Lower lobe of right lung (tissue), 2 donors: Measurements from ENCODE around the gene MRC1. TPM values are rescaled to one million over a fixed set of nuclear protein-coding genes. Genes with fewer than 3 reads are reported as not detected.

Source experiments
- ATAC-seq, 2 donors: fragments of 200-7000 bp; cut with Tn5 transposase; one replicate each; pipeline ENCODE4 v1.9.1; 2020 to 2022; ENCODE audit warnings: mild to moderate bottlenecking in 2 of 2, moderate library complexity in 2 of 2
- DNase-seq: peaks from one replicate; pipeline ENCODE4 v3.0.0-alpha.2; 2020
- H3K27ac ChIP-seq: fragments of 200-600 bp; one replicate; pipeline ENCODE4 v1.8.0; 2022
- H3K27me3 ChIP-seq: fragments of 200-600 bp; one replicate; pipeline ENCODE4 v1.8.0; 2022; ENCODE audit warnings: low read depth
- H3K36me3 ChIP-seq: fragments of 200-600 bp; one replicate; pipeline ENCODE4 v1.8.0; 2022; ENCODE audit warnings: mild to moderate bottlenecking
- H3K4me1 ChIP-seq: fragments of 200-600 bp; one replicate; pipeline ENCODE4 v1.8.0; 2022
- H3K4me3 ChIP-seq: fragments of 200-600 bp; one replicate; pipeline ENCODE4 v1.8.0; 2022; ENCODE audit warnings: mild to moderate bottlenecking
- H3K9me3 ChIP-seq: fragments of 200-600 bp; one replicate; pipeline ENCODE4 v1.8.0; 2022
- intact Hi-C: fragments of 100-400 bp; cut with DNase I; formaldehyde crosslinking; loops from one replicate; pipeline ENCODE4 v1.11.0; 2022
- total RNA-seq: library from RNA; stranded (reverse); fragmentation: NEBNext Ultra II Directional; extraction: Animal tissue kit (Norgen Biotek cat#: 25700); gene quantifications from one replicate; pipeline ENCODE4 v1.2.1, GENCODE V29; 2021
- TF ChIP-seq, protein P1 (sequence below): fragments of 200-600 bp; IDR thresholded peaks from one replicate; pipeline ENCODE4 v1.8.0; 2022; ENCODE audit warnings: antibody characterized with exemption, mild to moderate bottlenecking
- donor health status: DM: no; HTN: yes; CAD: no; lungs with severe emphysema.

Gene MRC1
- total RNA-seq, 1 donor from 2014 or later, result 529 TPM

GRCh38 chr10:17872191-17873091 is 63.3 kb downstream of the MRC1 start:
- Histone ChIP-seq H3K4me1 (no peaks in the 10 kb centered on the region), H3K27ac (no peak overlapping the region), H3K4me3 (no peak overlapping the region), H3K9me3 (no peaks in the 10 kb centered on the region), H3K36me3 (no peaks in the 10 kb centered on the region), H3K27me3 (no peaks in the 10 kb centered on the region)
- ATAC-seq, result peak in 1 of 2 donors; percentile 30
- DNase-seq, result no peak
- intact Hi-C loops, result no loop called here
- TF ChIP-seq, protein P1, sequence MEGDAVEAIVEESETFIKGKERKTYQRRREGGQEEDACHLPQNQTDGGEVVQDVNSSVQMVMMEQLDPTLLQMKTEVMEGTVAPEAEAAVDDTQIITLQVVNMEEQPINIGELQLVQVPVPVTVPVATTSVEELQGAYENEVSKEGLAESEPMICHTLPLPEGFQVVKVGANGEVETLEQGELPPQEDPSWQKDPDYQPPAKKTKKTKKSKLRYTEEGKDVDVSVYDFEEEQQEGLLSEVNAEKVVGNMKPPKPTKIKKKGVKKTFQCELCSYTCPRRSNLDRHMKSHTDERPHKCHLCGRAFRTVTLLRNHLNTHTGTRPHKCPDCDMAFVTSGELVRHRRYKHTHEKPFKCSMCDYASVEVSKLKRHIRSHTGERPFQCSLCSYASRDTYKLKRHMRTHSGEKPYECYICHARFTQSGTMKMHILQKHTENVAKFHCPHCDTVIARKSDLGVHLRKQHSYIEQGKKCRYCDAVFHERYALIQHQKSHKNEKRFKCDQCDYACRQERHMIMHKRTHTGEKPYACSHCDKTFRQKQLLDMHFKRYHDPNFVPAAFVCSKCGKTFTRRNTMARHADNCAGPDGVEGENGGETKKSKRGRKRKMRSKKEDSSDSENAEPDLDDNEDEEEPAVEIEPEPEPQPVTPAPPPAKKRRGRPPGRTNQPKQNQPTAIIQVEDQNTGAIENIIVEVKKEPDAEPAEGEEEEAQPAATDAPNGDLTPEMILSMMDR, result peak; percentile 40

DNA sequence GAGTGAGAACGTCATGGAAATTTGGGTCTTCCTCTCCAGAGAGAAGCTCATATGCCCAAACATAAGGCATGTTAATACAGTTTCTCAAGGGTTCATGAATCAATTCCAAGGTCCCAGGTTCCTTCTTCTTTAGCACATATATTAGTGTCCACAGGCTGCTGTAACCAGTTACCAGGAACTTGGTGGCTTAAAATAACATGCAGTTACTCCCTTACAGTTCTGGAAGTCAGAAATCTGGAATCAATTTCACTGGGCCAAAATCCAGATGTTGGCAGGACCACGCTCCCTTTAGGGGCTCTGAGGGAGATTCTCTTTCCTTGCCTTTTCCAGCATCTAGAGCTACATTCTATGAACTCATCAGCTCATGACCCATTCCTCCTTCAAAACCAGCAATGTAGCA is 64.8 kb downstream of the MRC1 start:
- TF ChIP-seq, protein P1, result no peak
- peaks cover 6% of the 10 kb centered on the region for H3K36me3 ChIP-seq
- DNase-seq (no peak), ATAC-seq (no peak)
- intact Hi-C loops, result no loop called here
- H3K4me1 ChIP-seq, result no peaks in the 10 kb centered on the region
- no peak overlapping the region for H3K27ac ChIP-seq
- no peaks in the 10 kb centered on the region for H3K9me3 ChIP-seq
- H3K27me3 ChIP-seq, result no peaks in the 10 kb centered on the region
- no peak overlapping the region for H3K4me3 ChIP-seq

GRCh38 chr10:17877121-17877520 is 68.0 kb downstream of the MRC1 start:
- Histone ChIP-seq H3K27ac (no peak overlapping the region), H3K4me1 (no peaks in the 10 kb centered on the region), H3K4me3 (no peak overlapping the region), H3K9me3 (no peaks in the 10 kb centered on the region), H3K36me3 (peaks cover 14% of the 10 kb centered on the region), H3K27me3 (no peaks in the 10 kb centered on the region)
- intact Hi-C loops, result no loop called here
- ATAC-seq (no peak), DNase-seq (no peak)
- TF ChIP-seq, protein P1, result no peak

DNA sequence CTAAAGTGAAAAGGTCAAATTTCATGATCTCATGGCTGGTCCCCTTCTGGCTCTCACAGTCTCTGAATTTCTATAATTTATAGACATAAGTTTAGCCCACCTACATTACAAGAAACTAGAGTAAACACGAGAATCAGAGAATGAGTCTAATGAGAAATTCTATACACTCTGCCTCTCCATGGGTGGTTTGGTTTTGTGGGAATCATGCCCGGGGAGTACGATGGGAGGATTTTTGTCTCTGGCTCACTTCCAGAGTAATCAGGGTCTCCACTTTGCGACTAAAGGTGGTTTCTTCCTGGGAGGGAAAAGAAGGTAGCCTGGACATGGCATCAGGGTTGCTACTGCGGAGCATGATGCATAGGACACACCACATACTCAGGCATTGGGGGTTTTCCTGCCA is 69.7 kb downstream of the MRC1 start:
- Histone ChIP-seq H3K27ac (no peak overlapping the region), H3K4me3 (no peak overlapping the region), H3K36me3 (peaks cover 21% of the 10 kb centered on the region), H3K9me3 (no peaks in the 10 kb centered on the region), H3K27me3 (no peaks in the 10 kb centered on the region), H3K4me1 (no peaks in the 10 kb centered on the region)
- ATAC-seq, result no peak
- TF ChIP-seq, protein P1, result no peak
- no peak for DNase-seq
- intact Hi-C loops, result no loop called here

DNA sequence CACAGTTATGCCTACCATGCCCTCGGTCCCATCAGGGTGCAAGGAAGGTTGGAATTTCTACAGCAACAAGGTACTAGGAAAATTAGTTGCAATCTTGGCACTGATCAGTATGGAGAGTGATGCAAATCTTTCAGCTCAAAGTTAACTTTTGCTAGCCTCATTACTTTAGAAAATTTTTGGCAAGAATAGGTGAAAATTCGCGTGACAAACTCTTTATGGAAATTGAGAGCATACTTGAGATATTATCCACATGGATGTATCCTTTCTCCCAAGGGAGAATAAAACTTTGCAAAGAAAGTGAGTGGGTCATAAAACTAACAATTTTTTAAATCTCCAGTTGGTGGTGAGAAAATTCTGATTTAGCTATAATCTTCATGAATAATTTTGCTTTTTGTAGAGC is 71.5 kb downstream of the MRC1 start:
- ATAC-seq (no peak), DNase-seq (no peak)
- Histone ChIP-seq H3K4me1 (no peaks in the 10 kb centered on the region), H3K27me3 (no peaks in the 10 kb centered on the region), H3K4me3 (no peak overlapping the region), H3K9me3 (no peaks in the 10 kb centered on the region), H3K36me3 (peaks cover 28% of the 10 kb centered on the region), H3K27ac (no peak overlapping the region)
- intact Hi-C loops, result no loop called here
- TF ChIP-seq, protein P1, result no peak
